GM19372 (cell line): Measurements from ENCODE around the gene EPN3.

Source experiments
- ATAC-seq: cut with Tn5 transposase; IDR thresholded peaks from one replicate; pipeline ENCODE4 v1.9.1; 2021; ENCODE audit warnings: mild to moderate bottlenecking, low read depth, moderate library complexity; ENCODE audit not compliant: unreplicated experiment

Gene EPN3

GRCh38 chr17:50564916-50565315 lies 32.4 kb downstream of the EPN3 start:
- ATAC-seq, result no peak

GRCh38 chr17:50565402-50566350 lies 33.1 kb downstream of the EPN3 start:
- ATAC-seq, result no peak

- ATAC-seq, result no peak
These were observed 34.4 kb downstream of the EPN3 start for GRCh38 chr17:50566886-50567285.

GRCh38 chr17:50568659-50569058 lies 36.1 kb downstream of the EPN3 start:
- no peak for ATAC-seq

GRCh38 chr17:50569592-50569991 lies 37.1 kb downstream of the EPN3 start:
- ATAC-seq, result no peak

GRCh38 chr17:50570032-50570431 lies 37.5 kb downstream of the EPN3 start:
- no peak for ATAC-seq

- no peak for ATAC-seq
These were observed 38.0 kb downstream of the EPN3 start for GRCh38 chr17:50570528-50570927.

GRCh38 chr17:50571681-50572080 lies 39.1 kb downstream of the EPN3 start:
- ATAC-seq, result no peak

- ATAC-seq, result no peak
These were observed 40.0 kb downstream of the EPN3 start for GRCh38 chr17:50572541-50572940.

GRCh38 chr17:50573866-50574611 lies 41.5 kb downstream of the EPN3 start:
- ATAC-seq, result no peak

GRCh38 chr17:50575581-50576210 lies 43.2 kb downstream of the EPN3 start:
- ATAC-seq, result no peak

GRCh38 chr17:50576864-50577263 lies 44.3 kb downstream of the EPN3 start:
- ATAC-seq, result no peak

- ATAC-seq, result no peak
These were observed 45.0 kb downstream of the EPN3 start for GRCh38 chr17:50577451-50577954.

- ATAC-seq, result no peak
These were observed 45.6 kb downstream of the EPN3 start for GRCh38 chr17:50578173-50578572.

GRCh38 chr17:50579399-50579798 lies 46.9 kb downstream of the EPN3 start:
- no peak for ATAC-seq

GRCh38 chr17:50580646-50581045 lies 48.1 kb downstream of the EPN3 start:
- no peak for ATAC-seq

- ATAC-seq, result no peak
These were observed 48.8 kb downstream of the EPN3 start for GRCh38 chr17:50581316-50581715.

GRCh38 chr17:50582741-50583140 lies 50.2 kb downstream of the EPN3 start:
- ATAC-seq, result no peak

- ATAC-seq, result no peak
These were observed 51.1 kb downstream of the EPN3 start for GRCh38 chr17:50583641-50584040.

- no peak for ATAC-seq
These were observed 51.6 kb downstream of the EPN3 start for GRCh38 chr17:50584116-50584515.

- ATAC-seq, result no peak
These were observed 52.2 kb downstream of the EPN3 start for GRCh38 chr17:50584749-50585148.
